HCT116 (cell line): ENCODE data around the gene FKBP6.

Source experiments
- EZH2 ChIP-seq: fragments of 200-600 bp; sonication (generic); IDR thresholded peaks from 2 replicates; pipeline ENCODE4 v1.6.1; 2017; ENCODE audit warnings: antibody characterized with exemption, mixed run types
- POLR2A ChIP-seq: IDR thresholded peaks from 2 replicates; pipeline ENCODE4 v1.7.0; 2011; ENCODE audit warnings: borderline replicate concordance; ENCODE audit not compliant: insufficient read depth, insufficient read length; ENCODE audit errors: extremely low read depth
- POLR2AphosphoS5 ChIP-seq: IDR thresholded peaks from 2 replicates; pipeline ENCODE4 v1.6.1; 2011; ENCODE audit warnings: mild to moderate bottlenecking, low read depth, low read length, moderate library complexity
- RAD21 ChIP-seq: IDR thresholded peaks from 2 replicates; pipeline ENCODE4 v1.6.1; 2012; ENCODE audit warnings: low read depth, mild to moderate bottlenecking
- TF ChIP-seq, protein P1 (sequence below), 3 experiments: fragments of 200-600 bp in 1 of 3; sonication (generic) in 1 of 3; IDR thresholded peaks in 2 of 3; conservative IDR thresholded peaks in 1 of 3; 2 replicates each; pipeline ENCODE4 v1.5.1; 2012 to 2017; ENCODE audit warnings: low read depth in 2 of 3, low read length in 2 of 3, antibody characterized with exemption in 1 of 3, borderline replicate concordance in 1 of 3, control low read depth in 1 of 3, mild to moderate bottlenecking in 1 of 3, mixed read lengths in 1 of 3, mixed run types in 1 of 3, moderate library complexity in 1 of 3; ENCODE audit not compliant: insufficient read depth in 1 of 3
- TF ChIP-seq, protein P2 (sequence below): IDR thresholded peaks from 2 replicates; pipeline ENCODE4 v1.6.1; 2012; ENCODE audit warnings: low read depth
- TF ChIP-seq, protein P3 (sequence below): IDR thresholded peaks from 2 replicates; pipeline ENCODE4 v1.6.1; 2012

DNA sequence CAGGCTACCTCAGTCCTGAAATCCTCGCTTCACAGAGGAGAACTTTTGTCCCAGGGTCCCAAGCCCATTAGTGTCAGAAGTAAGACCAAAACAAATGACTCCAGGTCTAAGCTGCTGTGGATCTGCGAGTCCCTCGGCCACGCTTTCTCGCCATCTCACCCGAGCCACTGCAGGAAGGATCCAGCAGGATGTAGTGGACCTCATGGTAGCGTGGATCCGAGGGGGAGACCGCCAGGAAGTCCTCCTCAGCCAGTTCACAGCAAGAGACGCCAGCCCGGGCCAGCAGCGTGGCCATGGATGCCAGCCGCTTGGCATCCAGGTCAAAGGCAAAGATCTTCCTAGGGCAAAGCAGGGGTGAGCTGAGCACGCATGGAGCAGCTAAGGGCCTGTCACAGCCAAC, 23.9 kb upstream of the FKBP6 start:
- TF ChIP-seq, protein P1, sequence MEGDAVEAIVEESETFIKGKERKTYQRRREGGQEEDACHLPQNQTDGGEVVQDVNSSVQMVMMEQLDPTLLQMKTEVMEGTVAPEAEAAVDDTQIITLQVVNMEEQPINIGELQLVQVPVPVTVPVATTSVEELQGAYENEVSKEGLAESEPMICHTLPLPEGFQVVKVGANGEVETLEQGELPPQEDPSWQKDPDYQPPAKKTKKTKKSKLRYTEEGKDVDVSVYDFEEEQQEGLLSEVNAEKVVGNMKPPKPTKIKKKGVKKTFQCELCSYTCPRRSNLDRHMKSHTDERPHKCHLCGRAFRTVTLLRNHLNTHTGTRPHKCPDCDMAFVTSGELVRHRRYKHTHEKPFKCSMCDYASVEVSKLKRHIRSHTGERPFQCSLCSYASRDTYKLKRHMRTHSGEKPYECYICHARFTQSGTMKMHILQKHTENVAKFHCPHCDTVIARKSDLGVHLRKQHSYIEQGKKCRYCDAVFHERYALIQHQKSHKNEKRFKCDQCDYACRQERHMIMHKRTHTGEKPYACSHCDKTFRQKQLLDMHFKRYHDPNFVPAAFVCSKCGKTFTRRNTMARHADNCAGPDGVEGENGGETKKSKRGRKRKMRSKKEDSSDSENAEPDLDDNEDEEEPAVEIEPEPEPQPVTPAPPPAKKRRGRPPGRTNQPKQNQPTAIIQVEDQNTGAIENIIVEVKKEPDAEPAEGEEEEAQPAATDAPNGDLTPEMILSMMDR (IDR thresholded peaks at IDR 0.05 in 2 of 3, conservative IDR thresholded peaks at IDR 0.05 in 1 of 3; ENCODE audit: borderline replicate concordance in 1 of 3, insufficient read depth in 1 of 3, low read depth in 2 of 3, low read length in 2 of 3) = no peak
- TF ChIP-seq POLR2AphosphoS5 (no peak), EZH2 (no peak), POLR2A (no peak), RAD21 (no peak)
- TF ChIP-seq, protein P2, sequence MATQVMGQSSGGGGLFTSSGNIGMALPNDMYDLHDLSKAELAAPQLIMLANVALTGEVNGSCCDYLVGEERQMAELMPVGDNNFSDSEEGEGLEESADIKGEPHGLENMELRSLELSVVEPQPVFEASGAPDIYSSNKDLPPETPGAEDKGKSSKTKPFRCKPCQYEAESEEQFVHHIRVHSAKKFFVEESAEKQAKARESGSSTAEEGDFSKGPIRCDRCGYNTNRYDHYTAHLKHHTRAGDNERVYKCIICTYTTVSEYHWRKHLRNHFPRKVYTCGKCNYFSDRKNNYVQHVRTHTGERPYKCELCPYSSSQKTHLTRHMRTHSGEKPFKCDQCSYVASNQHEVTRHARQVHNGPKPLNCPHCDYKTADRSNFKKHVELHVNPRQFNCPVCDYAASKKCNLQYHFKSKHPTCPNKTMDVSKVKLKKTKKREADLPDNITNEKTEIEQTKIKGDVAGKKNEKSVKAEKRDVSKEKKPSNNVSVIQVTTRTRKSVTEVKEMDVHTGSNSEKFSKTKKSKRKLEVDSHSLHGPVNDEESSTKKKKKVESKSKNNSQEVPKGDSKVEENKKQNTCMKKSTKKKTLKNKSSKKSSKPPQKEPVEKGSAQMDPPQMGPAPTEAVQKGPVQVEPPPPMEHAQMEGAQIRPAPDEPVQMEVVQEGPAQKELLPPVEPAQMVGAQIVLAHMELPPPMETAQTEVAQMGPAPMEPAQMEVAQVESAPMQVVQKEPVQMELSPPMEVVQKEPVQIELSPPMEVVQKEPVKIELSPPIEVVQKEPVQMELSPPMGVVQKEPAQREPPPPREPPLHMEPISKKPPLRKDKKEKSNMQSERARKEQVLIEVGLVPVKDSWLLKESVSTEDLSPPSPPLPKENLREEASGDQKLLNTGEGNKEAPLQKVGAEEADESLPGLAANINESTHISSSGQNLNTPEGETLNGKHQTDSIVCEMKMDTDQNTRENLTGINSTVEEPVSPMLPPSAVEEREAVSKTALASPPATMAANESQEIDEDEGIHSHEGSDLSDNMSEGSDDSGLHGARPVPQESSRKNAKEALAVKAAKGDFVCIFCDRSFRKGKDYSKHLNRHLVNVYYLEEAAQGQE = no peak
- TF ChIP-seq, protein P3, sequence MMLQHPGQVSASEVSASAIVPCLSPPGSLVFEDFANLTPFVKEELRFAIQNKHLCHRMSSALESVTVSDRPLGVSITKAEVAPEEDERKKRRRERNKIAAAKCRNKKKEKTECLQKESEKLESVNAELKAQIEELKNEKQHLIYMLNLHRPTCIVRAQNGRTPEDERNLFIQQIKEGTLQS = no peak
